Measurements from ENCODE around the gene RNF207. TPM values are rescaled to one million over a fixed set of nuclear protein-coding genes. Genes with fewer than 3 reads are reported as not detected.

RNF207 gene
- total RNA-seq, 1 experiment from 2014 or later = 4.9 TPM

- Histone ChIP-seq H4K5ac (ENCODE audit: insufficient read length, low read depth, low read length) (no peak overlapping the region), H3T11ph (ENCODE audit: low read length) (no peak overlapping the region), H2AFZ (ENCODE audit: low read length) (no peak overlapping the region), H3K79me1 (ENCODE audit: insufficient read depth, low read depth, low read length, poor library complexity, severe bottlenecking) (no peaks in the 10 kb centered on the region), H3K9ac (ENCODE audit: extremely low read depth, insufficient read length, low read length) (no peak overlapping the region), H2AK5ac (ENCODE audit: insufficient read length, low read length) (no peak overlapping the region), H4K20me1 (ENCODE audit: control insufficient read depth, insufficient read depth, insufficient read length) (no peaks in the 10 kb centered on the region), H4K8ac (replicated peaks; ENCODE audit: insufficient read length, low read depth, low read length) (no peak overlapping the region), H3K14ac (ENCODE audit: insufficient read depth, low read length) (no peak overlapping the region), H3K27ac (ENCODE audit: insufficient read length, low read depth, low read length) (no peak overlapping the region), H3K79me2 (ENCODE audit: insufficient read depth, low read length) (no peaks in the 10 kb centered on the region), H2BK120ac (ENCODE audit: low read depth, low read length, poor library complexity, severe bottlenecking) (no peak overlapping the region), H3K18ac (ENCODE audit: insufficient read length, low read depth, low read length) (no peak overlapping the region), H2BK12ac (ENCODE audit: insufficient read length, low read depth, low read length) (no peak overlapping the region), H4K91ac (ENCODE audit: insufficient read length, low read depth, low read length) (no peak overlapping the region), H3K23ac (ENCODE audit: insufficient read length, low read depth, low read length) (no peak overlapping the region), H3K4me1 (ENCODE audit: insufficient read depth, low read length) (peaks cover 2% of the 10 kb centered on the region; the same call in 1 of the 2 replicates), H2BK5ac (ENCODE audit: insufficient read length, low read length) (no peak overlapping the region), H3K4ac (ENCODE audit: low read depth, low read length) (no peak overlapping the region), H3K9me3 (ENCODE audit: control insufficient read depth, low read depth, low read length) (no peaks in the 10 kb centered on the region), H2BK20ac (ENCODE audit: low read depth, low read length, poor library complexity, severe bottlenecking) (no peak overlapping the region), H3K27me3 (ENCODE audit: insufficient read depth, low read length) (peaks cover 18% of the 10 kb centered on the region; the same call in 1 of the 2 replicates), H3K56ac (ENCODE audit: insufficient read length, low read depth, low read length) (no peak overlapping the region), H3K4me2 (ENCODE audit: insufficient read depth, insufficient read length, low read length) (peak overlapping the region; percentile 48), H3K23me2 (ENCODE audit: insufficient read length, low read depth, low read length, poor library complexity, severe bottlenecking) (peaks cover 23% of the 10 kb centered on the region), H2BK15ac (ENCODE audit: low read depth, low read length) (no peak overlapping the region)
- peak; percentile 94 for TF ChIP-seq CTCF (conservative IDR thresholded peaks at IDR 0.05)
- Mint-ChIP-seq H3K4me3 (peak overlapping the region; percentile 78 to 83), H3K27ac (peak overlapping the region in 1 of 3 experiments; percentile 76; a peak in 2 of 7 replicates), H3K27me3 (ENCODE audit: low read depth) (peaks cover 53% of the 10 kb centered on the region), H3K4me1 (peaks cover 26 to 27% of the 10 kb centered on the region in 2 experiments), H3K9me3 (no peaks in the 10 kb centered on the region), H3K36me3 (ENCODE audit: insufficient read depth in 1 of 3, low read depth in 3 of 3) (no peaks in the 10 kb centered on the region)
- no CpG with 5 or more reads among the region's 30 CpGs for WGBS (ENCODE audit: extremely low coverage, insufficient read length, low lambda C conversion rate)
- DNase-seq = peak; percentile 94
These were observed 40.9 kb downstream of the RNF207 start for GRCh38 chr1:6246497-6247467.
